OCI-LY7 (cell line): ENCODE results near the gene BCL7C.

Source experiments
- EZH2phosphoT487 ChIP-seq: fragments of 200-600 bp; sonication (generic); IDR thresholded peaks from 2 replicates; pipeline ENCODE4 v1.6.1; 2018; ENCODE audit warnings: low read depth, borderline replicate concordance, mild to moderate bottlenecking, mixed run types, antibody characterized with exemption, low read length, moderate library complexity, mixed read lengths
- TF ChIP-seq, protein P1 (sequence below): fragments of 200-600 bp; sonication (generic); conservative IDR thresholded peaks from 2 replicates; pipeline ENCODE4 v1.5.1; 2014; ENCODE audit warnings: mild to moderate bottlenecking, antibody characterized with exemption, low read length, moderate library complexity, mixed read lengths

DNA sequence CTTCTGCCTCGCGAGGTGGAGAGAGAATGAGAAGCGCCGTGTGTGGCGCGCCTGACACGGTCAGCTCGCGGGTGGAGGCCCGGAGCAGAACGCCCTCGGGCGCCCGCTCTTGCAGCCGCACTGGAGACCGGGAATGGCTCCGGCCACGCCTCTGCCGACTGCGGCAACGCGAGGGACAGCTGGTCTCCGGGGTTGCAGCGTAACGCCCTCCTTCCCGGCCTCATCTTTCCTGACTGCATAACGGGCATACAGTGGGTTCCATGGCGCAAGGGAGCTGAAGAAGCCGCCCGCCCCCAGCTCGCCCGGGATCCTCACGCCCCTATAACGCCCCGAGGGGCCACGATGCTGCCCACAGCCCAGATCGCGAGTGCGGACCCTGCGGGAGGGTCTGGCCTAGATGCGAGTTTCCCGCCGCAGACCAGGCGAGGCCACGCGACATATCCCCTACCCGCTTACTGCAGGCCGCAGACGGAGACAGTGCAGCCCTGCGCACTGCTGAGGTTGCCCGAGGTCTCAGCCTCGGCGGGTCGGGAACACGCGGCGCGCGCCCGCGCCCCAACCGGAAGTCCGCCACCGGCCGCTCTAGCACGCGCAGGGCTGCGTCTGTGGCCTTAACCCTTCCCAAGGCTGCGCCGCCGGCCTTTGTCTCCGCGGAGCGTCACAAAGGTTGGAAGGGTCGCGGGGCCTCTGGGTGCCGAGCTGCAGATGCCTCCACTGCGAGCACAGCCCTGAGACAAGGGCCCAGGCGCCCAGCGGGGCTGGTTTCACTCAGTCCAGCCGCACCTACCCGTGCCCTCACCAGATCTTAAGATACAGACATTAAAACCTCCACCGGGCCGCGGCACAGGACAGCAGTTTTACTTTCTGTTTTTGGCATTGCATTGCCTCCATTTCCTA lies 18.8 kb downstream of the BCL7C start:
- TF ChIP-seq, protein P1, sequence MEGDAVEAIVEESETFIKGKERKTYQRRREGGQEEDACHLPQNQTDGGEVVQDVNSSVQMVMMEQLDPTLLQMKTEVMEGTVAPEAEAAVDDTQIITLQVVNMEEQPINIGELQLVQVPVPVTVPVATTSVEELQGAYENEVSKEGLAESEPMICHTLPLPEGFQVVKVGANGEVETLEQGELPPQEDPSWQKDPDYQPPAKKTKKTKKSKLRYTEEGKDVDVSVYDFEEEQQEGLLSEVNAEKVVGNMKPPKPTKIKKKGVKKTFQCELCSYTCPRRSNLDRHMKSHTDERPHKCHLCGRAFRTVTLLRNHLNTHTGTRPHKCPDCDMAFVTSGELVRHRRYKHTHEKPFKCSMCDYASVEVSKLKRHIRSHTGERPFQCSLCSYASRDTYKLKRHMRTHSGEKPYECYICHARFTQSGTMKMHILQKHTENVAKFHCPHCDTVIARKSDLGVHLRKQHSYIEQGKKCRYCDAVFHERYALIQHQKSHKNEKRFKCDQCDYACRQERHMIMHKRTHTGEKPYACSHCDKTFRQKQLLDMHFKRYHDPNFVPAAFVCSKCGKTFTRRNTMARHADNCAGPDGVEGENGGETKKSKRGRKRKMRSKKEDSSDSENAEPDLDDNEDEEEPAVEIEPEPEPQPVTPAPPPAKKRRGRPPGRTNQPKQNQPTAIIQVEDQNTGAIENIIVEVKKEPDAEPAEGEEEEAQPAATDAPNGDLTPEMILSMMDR, result 0 out of 2 replicates have a peak, but pooled peaks have one; percentile 27
- no peak for TF ChIP-seq EZH2phosphoT487
